Sigmoid colon (tissue), 4 donors: ENCODE measurements around the gene FSTL4.

Experiments
- CTCF ChIP-seq, 4 experiments: fragments of 450-650 bp in 3 of 4; fragments of 200-600 bp in 1 of 4; IDR thresholded peaks; one replicate each; pipeline ENCODE4 v1.5.1; 2016 to 2019; ENCODE audit warnings: antibody characterized with exemption in 4 of 4, mild to moderate bottlenecking in 3 of 4, moderate library complexity in 2 of 4
- EP300 ChIP-seq, 4 donors: sonication (generic); formaldehyde crosslinking; IDR thresholded peaks; one replicate each; pipeline ENCODE4 v1.6.1; 2017; ENCODE audit warnings: antibody characterized with exemption in 4 of 4
- POLR2A ChIP-seq, 2 donors: fragments of 450-650 bp; IDR thresholded peaks; one replicate each; pipeline ENCODE4 v1.6.1; 2016; ENCODE audit warnings: antibody characterized with exemption in 2 of 2, mild to moderate bottlenecking in 2 of 2, moderate library complexity in 2 of 2
- POLR2AphosphoS5 ChIP-seq, 4 donors: sonication (generic); formaldehyde crosslinking; IDR thresholded peaks; one replicate each; pipeline ENCODE4 v1.6.1; 2017; ENCODE audit warnings: antibody characterized with exemption in 4 of 4

- no peak for TF ChIP-seq POLR2A (IDR thresholded peaks at IDR 0.05)
- no peak for TF ChIP-seq CTCF (IDR thresholded peaks at IDR 0.05)
- TF ChIP-seq POLR2AphosphoS5 (IDR thresholded peaks at IDR 0.05), result no peak
- TF ChIP-seq EP300 (IDR thresholded peaks at IDR 0.05), result no peak
These were observed 115.7 kb downstream of the FSTL4 start for GRCh38 chr5:133496631-133497030.
